H1 (cell line): ENCODE data around the gene CTNNBL1.

Experiments used
- CTCF ChIP-seq, 3 experiments: IDR thresholded peaks; 1 replicate in 2 of 3; 2 replicates in 1 of 3; pipeline versions ENCODE4 v1.5.1 to v1.6.1; 2011; ENCODE audit warnings: low read length in 3 of 3, mild to moderate bottlenecking in 3 of 3, inconsistent platforms in 2 of 3, low read depth in 1 of 3, moderate library complexity in 1 of 3; ENCODE audit not compliant: insufficient read depth in 1 of 3; ENCODE audit errors: control extremely low read depth in 1 of 3
- EZH2 ChIP-seq: fragments of 200-600 bp; sonication (generic); IDR thresholded peaks from 2 replicates; pipeline ENCODE4 v1.7.1; 2012; ENCODE audit warnings: low read depth, mild to moderate bottlenecking, moderate library complexity, low read length, inconsistent platforms; ENCODE audit not compliant: severe bottlenecking
- GABPA ChIP-seq: IDR thresholded peaks from 2 replicates; pipeline ENCODE4 v1.6.1; 2011; ENCODE audit warnings: mild to moderate bottlenecking, low read length, moderate library complexity, borderline replicate concordance; ENCODE audit not compliant: insufficient read depth
- POLR2AphosphoS5 ChIP-seq: IDR thresholded peaks from 2 replicates; pipeline ENCODE4 v1.6.1; 2011; ENCODE audit warnings: low read depth, low read length
- TAF1 ChIP-seq: IDR thresholded peaks from 2 replicates; pipeline ENCODE4 v1.6.1; 2011; ENCODE audit warnings: mild to moderate bottlenecking, low read depth, low read length

DNA sequence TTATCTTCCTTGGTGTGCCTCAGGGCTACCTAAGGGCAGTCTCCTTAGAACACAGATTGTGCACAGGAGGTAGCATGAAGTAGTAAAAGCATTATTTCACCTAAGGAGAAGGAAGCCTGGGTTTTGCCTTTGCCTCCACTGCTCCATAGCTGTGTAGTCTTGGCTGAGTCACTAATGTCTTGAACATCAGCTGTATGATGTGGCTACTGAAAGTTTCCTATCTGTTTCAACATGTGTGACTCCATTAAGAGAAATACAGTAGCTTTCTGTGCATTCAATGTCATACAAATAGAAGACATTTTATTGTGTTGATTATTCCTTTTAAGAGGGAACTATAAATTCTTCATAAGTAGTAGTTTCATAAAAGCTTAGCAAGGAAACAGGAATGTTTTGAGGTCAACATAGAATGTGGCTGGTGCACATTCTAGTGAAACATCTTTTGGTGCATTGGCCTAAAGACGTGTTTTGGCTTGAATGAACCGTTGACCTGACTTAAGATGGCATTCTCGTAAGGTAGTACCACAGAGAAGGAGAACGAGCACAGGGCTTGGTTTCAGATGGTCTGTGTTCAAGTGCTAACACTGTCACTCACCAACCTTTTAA lies 70.6 kb downstream of the CTNNBL1 start:
- TF ChIP-seq GABPA = no peak
- TF ChIP-seq TAF1 = no peak
- TF ChIP-seq CTCF (IDR thresholded peaks at IDR 0.05; ENCODE audit: control extremely low read depth in 1 of 3, insufficient read depth in 1 of 3, low read depth in 1 of 3, low read length in 3 of 3) = no peak
- TF ChIP-seq POLR2AphosphoS5 = no peak
- no peak for TF ChIP-seq EZH2
